Raji (cell line): Measurements from ENCODE around the gene SLC15A4.

ENCODE experiments used
- POLR2A ChIP-seq: IDR thresholded peaks from 2 replicates; pipeline ENCODE4 v1.6.1; 2011; ENCODE audit warnings: low read depth, low read length, control low read depth; ENCODE audit not compliant: insufficient read depth

Gene SLC15A4

GRCh38 chr12:128852026-128852698 is 28.4 kb upstream of the SLC15A4 start:
- no peak for TF ChIP-seq POLR2A

- no peak for TF ChIP-seq POLR2A
These were observed 26.6 kb upstream of the SLC15A4 start for GRCh38 chr12:128850400-128850799.

GRCh38 chr12:128848371-128848770 is 24.6 kb upstream of the SLC15A4 start:
- no peak for TF ChIP-seq POLR2A

GRCh38 chr12:128844031-128844635 is 20.4 kb upstream of the SLC15A4 start:
- TF ChIP-seq POLR2A = no peak

GRCh38 chr12:128843538-128843937 is 19.8 kb upstream of the SLC15A4 start:
- no peak for TF ChIP-seq POLR2A

- no peak for TF ChIP-seq POLR2A
These were observed 18.8 kb upstream of the SLC15A4 start for GRCh38 chr12:128842579-128842978.

DNA sequence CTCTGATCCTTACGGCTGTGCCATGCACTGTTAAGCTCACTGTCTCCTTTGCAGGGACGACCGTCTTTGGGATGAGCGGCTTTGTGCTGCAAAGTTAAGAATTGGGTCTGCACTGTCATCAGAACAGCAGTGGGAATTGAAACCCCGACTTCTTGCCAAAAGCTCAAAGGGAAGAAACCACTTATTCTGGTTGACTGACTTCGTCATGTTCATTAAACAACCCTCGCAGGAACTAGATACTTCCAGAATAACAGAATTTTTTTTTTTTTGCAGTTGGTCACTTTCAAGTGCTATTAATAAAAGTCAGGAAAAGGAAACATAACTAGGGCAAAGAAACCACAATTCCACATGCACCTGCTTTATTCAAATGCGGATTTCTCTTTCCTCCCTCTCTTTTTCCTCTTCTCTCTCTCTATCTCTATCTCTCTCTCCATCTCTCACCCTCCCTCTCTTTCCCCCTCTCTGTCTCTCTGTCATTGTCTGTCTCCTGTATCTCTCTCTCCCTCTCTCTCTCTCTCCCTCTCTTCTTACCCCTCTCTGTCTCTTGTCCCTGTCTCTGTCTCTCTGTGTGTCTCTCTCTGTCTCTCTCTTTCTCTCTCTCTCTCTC is 17.2 kb upstream of the SLC15A4 start:
- TF ChIP-seq POLR2A = no peak

DNA sequence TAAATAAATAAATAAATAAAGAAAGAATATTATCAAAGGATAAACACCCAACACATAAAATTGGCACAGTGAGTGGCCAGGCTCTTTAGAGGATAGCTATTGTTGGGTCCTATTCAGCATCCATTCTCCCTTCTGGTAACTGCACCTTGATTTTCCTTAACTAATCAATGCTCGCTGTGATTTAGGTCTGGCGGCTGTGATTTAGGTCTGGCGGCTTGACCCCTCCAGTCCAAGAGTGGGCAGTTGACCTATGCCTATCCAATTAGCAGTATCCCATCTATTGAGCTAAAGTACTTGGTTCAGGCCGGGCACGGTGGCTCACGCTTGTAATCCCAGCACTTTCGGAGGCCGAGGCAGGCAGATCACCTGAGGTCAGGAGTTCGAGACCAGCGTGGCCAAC is 9.7 kb upstream of the SLC15A4 start:
- TF ChIP-seq POLR2A = no peak

DNA sequence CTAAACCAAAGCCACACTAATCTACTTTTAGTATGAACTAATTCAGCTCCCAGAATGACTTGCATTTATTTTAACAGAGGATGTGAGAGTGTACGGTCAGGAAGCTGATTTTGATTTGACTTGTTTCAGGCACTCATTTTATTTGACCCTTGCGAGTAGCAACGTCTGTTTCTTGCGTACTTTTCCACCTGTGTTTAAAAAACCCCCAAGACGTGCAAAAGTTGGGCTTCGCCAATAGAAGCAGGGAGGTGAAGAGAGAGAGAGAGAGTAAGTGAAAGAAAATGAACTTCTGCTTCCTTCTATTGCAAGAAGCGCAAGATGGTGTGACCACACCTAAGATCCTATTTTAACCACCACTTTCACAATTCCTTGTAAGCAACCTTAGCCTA is 6.7 kb upstream of the SLC15A4 start:
- TF ChIP-seq POLR2A = no peak

DNA sequence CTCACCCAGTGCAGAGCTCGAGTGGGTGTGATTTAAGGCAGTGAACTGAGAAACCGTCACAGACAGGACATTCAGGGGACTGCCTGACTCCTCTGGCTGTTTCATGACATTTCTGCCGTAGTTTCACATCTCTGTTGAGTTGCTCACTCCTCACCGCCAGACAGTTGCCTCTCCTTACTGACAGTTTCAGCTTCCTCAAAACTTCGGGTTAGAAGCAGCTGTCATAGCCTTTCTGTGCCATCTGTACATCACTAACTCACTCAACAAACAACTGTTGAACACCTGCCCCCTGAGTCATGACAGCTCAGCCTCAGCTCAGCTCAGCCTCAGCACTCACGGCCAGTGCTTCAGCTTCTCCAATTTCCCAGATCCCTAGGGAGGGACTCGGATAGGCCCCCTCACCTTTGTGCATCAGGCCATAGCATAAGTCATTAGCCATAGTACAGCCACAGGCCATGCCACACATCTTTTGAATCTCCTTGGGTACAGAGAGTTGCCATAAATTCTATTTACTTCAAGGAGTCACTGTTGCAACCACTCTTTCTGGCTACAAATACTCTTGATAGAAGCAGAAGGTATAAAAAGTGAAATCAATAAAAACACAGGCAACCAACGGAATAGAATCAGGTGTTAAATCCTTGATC is 6.2 kb upstream of the SLC15A4 start:
- peak; percentile 49; the same call in 1 of the 2 replicates for TF ChIP-seq POLR2A

GRCh38 chr12:128827724-128828123 is 4.0 kb upstream of the SLC15A4 start:
- no peak for TF ChIP-seq POLR2A

DNA sequence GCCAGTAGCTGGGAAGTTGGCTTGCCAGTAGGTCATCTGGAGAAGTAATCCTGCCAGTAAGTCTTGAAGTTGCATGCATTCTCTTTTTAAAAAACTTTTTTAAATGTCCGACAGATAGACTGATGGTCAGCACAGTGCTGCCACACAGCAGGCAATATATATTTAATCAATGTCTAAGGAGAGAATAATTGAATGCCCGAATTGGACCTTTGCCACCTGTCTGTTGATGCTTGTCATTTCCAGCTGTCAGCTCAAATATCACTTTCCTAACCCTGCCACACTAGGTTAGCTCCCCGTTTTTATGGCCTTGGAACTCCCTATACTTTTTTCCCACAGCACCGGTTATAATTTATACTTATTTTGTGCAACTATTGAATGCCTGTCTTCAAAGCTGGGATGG is 2.1 kb upstream of the SLC15A4 start:
- TF ChIP-seq POLR2A = no peak

- TF ChIP-seq POLR2A = peak; percentile 14; the same call in 1 of the 2 replicates
These were observed 392 bp downstream of the SLC15A4 start for GRCh38 chr12:128823216-128823915.

DNA sequence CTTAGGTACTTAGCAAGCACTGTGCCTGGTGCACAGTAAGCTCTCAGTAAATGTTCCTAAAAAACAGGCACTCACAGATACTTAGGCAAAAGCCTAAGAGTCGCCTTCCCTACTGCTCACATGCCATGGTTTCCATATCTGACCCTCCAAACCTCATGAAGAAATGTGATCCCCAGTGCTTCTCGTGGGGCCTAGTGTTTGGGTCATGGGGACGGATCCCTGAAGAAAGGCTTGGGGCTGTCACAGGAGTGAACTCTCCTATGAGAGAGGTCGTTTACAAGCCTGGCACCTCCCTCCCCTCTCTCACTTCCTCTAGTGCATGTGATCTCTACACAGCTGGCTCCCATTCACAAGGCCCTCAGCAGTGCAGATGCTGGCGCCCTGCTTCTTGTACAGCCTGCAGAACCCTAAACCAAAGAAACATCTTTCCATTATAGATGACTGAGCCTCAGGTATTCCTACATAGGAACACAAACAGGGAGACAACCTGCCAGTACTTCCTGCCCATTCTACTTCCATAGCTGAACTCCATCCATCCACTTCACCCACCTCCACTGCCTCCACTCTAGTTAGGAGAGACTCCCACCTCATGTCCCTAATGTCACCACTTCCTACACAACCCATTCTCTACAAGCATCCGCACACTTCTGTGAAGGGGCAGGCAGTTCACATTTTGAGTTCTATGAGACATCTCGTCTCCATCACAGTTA is 2.9 kb downstream of the SLC15A4 start:
- TF ChIP-seq POLR2A = no peak

GRCh38 chr12:128820253-128820652 is 3.5 kb downstream of the SLC15A4 start:
- no peak for TF ChIP-seq POLR2A
